Endothelial cell (in vitro differentiated cells): ENCODE measurements around the gene EGFL8. TPM values are rescaled to one million over a fixed set of nuclear protein-coding genes. Genes with fewer than 3 reads are reported as not detected.

Experiments used
- DNase-seq: peaks from one replicate; pipeline ENCODE4 v3.0.0; 2021; ENCODE audit warnings: low spot score
- H3K27ac Mint-ChIP-seq: one replicate; pipeline ENCODE4 v1.8.0; 2021; ENCODE audit warnings: mixed read lengths, inconsistent platforms; ENCODE audit not compliant: unreplicated experiment
- H3K27me3 Mint-ChIP-seq: one replicate; pipeline ENCODE4 v1.8.0; 2021; ENCODE audit warnings: mild to moderate bottlenecking, moderate library complexity, mixed read lengths, inconsistent platforms; ENCODE audit not compliant: unreplicated experiment
- H3K36me3 Mint-ChIP-seq: one replicate; pipeline ENCODE4 v1.8.0; 2021; ENCODE audit warnings: mild to moderate bottlenecking, low read depth, mixed read lengths, inconsistent platforms; ENCODE audit not compliant: unreplicated experiment
- H3K4me1 Mint-ChIP-seq: one replicate; pipeline ENCODE4 v1.8.0; 2021; ENCODE audit warnings: mild to moderate bottlenecking, mixed read lengths, inconsistent platforms; ENCODE audit not compliant: unreplicated experiment
- H3K4me3 Mint-ChIP-seq: one replicate; pipeline ENCODE4 v1.8.0; 2021; ENCODE audit warnings: mild to moderate bottlenecking, mixed read lengths, inconsistent platforms; ENCODE audit not compliant: unreplicated experiment
- H3K9me3 Mint-ChIP-seq: one replicate; pipeline ENCODE4 v1.8.0; 2021; ENCODE audit warnings: mixed read lengths, inconsistent platforms; ENCODE audit not compliant: unreplicated experiment
- CTCF ChIP-seq: fragments of 200-600 bp; sonication (generic); IDR thresholded peaks from one replicate; pipeline ENCODE4 v1.5.0; 2021; ENCODE audit warnings: antibody characterized with exemption; ENCODE audit not compliant: unreplicated experiment
- total RNA-seq: library from RNA; stranded (reverse); fragmentation: NEBNext Ultra II Directional; extraction: Animal tissue kit (Norgen Biotek cat#: 25700); gene quantifications from one replicate; pipeline ENCODE4 v1.2.1, GENCODE V29; 2021; ENCODE audit not compliant: unreplicated experiment

Gene EGFL8
- total RNA-seq, 1 donor from 2014 or later = 37.4 TPM

GRCh38 chr6:32194825-32195651 is 30.6 kb downstream of the EGFL8 start:
- Mint-ChIP-seq H3K4me3 (peak overlapping the region; percentile 79), H3K27me3 (peaks cover 11% of the 10 kb centered on the region), H3K9me3 (no peaks in the 10 kb centered on the region), H3K4me1 (peaks cover 56% of the 10 kb centered on the region), H3K36me3 (peaks cover 4% of the 10 kb centered on the region), H3K27ac (peak overlapping the region; percentile 86)
- DNase-seq = peak; percentile 31
- TF ChIP-seq CTCF = no peak

- H3K36me3 Mint-ChIP-seq = peaks cover 8% of the 10 kb centered on the region
- H3K4me1 Mint-ChIP-seq = peaks cover 56% of the 10 kb centered on the region
- no peak for TF ChIP-seq CTCF
- H3K27ac Mint-ChIP-seq = peak overlapping the region; percentile 86
- H3K9me3 Mint-ChIP-seq = no peaks in the 10 kb centered on the region
- H3K4me3 Mint-ChIP-seq = peak overlapping the region; percentile 79
- DNase-seq = peak; percentile 99
- H3K27me3 Mint-ChIP-seq = peaks cover 11% of the 10 kb centered on the region
Measured at GRCh38 chr6:32195652-32195901, 31.2 kb downstream of the EGFL8 start.

GRCh38 chr6:32195902-32196681 is 31.7 kb downstream of the EGFL8 start:
- DNase-seq = peak; percentile 90
- peak; percentile 44 for TF ChIP-seq CTCF
- H3K36me3 Mint-ChIP-seq = peaks cover 8% of the 10 kb centered on the region
- peak overlapping the region; percentile 92 for H3K4me3 Mint-ChIP-seq
- H3K27ac Mint-ChIP-seq = peak overlapping the region; percentile 100
- H3K9me3 Mint-ChIP-seq = no peaks in the 10 kb centered on the region
- H3K4me1 Mint-ChIP-seq = peaks cover 54% of the 10 kb centered on the region
- H3K27me3 Mint-ChIP-seq = peaks cover 11% of the 10 kb centered on the region

GRCh38 chr6:32196682-32197616 is 32.6 kb downstream of the EGFL8 start:
- peaks cover 8% of the 10 kb centered on the region for H3K36me3 Mint-ChIP-seq
- DNase-seq = no peak
- H3K4me3 Mint-ChIP-seq = peak overlapping the region; percentile 52
- H3K9me3 Mint-ChIP-seq = no peaks in the 10 kb centered on the region
- H3K27me3 Mint-ChIP-seq = peaks cover 7% of the 10 kb centered on the region
- TF ChIP-seq CTCF = no peak
- peak overlapping the region; percentile 100 for H3K27ac Mint-ChIP-seq
- H3K4me1 Mint-ChIP-seq = peaks cover 45% of the 10 kb centered on the region
